ENCODE measurements around the gene NBEAL1.
"Not testable (repeated sequence)": the region's sequence is repeated elsewhere in the genome, so short reads cannot be mapped to it uniquely, and the experiment has no call there.

Gene NBEAL1

DNA sequence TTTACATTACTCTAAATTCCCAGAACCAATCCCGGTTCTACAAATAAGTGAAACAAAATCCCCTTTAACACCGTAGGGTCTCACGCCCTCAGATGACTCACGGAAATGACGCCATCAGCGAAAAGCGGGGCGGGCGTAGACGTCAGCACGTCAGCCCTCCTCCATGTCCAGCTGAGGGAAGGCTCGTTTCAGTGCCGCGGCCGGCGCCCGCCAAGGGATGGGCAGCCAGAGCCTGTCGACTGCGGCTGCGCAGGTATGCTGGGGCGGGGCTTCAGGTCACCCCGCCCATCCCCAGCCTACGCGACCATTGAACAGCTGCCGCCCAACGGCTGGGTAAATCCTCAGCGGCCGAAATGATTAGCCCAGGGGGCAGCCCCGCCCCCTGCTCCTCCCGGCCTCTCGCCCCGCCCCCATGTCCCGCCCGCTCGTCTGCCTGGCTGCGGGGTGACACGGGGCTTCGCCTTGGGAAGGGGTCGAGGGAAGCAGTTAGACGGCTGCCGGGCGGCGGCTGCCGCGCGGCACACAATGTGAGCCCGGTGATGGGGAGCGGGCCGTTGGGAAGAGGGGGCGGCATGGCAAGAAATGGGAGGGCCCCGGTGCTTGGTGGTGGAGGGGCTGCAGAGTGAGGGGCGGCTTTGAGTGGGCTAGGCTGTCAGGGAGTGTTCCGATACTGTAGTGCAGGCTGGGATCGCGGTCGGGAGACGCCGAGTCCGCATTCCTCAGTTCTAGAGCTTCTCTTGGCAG, at the start of gene NBEAL1:
Gene NBEAL1, plus strand, starts transcription at position 420 of the 744 bp plus-strand sequence. CDS start 1,510 bp downstream, outside the sequence.
- peak; percentile 92 for DNase-seq

DNA sequence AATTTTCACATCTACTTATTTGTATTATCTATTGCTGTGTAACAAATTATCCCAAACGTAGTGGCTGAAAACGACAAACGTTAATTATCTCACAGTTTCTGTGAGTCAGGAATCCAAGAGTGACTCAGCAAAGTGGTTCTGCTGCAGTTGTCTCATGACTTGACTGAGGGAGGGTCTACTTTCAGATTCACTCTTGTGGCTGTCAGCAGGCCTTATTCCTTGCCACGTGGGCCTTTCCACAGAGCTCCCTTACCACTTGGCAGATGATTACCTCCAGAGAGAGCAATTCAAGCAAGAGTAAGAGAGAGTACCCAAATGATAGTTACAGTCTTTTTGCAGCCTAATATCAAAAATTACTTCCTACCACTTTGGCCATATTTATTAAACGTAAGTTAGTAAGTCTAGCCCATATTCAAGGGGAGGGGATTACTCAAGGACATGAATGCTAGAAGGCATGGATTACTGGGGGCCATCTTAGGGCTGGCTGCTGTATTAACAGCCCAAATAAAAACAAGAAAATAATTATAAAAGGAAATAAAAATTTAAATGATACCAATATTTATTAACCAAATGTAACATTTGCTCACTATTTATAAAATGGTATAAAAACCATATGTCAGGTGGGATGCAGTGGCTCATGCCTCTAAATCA, 48.7 kb upstream of the NBEAL1 start:
- DNase-seq: no peak

DNA sequence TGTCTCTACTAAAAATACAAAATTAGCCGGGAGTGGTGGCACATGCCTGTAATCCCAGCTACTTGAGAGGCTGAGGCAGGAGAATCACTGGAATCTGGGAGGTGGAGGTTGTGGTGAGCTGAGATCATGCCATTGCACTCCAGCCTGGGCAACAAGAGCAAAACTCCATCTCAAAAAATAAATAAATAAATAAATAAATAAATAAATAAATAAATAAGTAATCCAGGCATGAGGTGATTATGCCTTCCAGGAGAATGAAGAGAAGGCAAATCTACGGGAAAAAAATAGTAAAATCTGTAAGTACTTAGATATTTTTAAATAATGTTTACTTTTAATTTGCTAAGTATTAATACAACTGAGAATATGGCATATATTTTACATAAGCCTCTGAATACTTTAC, 45.3 kb upstream of the NBEAL1 start:
- DNase-seq: not testable (repeated sequence)

DNA sequence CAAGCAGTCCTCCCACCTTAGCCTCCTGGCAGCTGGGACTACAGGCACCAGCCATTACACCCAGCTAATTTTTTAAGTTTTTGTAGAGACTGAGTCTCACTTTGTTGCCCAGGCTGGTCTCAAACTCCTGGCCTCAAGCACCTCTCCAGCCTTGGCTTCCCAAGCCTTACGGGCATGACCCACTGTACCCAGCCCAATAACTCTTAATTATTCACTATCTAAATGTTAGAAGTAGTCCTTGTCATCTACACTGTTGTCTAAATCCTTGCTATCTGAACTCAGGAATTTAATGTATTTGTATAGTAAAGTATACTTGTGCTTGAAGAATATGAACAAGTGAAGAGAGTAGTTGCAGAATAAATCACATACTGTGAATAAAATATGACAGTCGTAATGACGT, 37.9 kb upstream of the NBEAL1 start:
- no peak for DNase-seq

DNA sequence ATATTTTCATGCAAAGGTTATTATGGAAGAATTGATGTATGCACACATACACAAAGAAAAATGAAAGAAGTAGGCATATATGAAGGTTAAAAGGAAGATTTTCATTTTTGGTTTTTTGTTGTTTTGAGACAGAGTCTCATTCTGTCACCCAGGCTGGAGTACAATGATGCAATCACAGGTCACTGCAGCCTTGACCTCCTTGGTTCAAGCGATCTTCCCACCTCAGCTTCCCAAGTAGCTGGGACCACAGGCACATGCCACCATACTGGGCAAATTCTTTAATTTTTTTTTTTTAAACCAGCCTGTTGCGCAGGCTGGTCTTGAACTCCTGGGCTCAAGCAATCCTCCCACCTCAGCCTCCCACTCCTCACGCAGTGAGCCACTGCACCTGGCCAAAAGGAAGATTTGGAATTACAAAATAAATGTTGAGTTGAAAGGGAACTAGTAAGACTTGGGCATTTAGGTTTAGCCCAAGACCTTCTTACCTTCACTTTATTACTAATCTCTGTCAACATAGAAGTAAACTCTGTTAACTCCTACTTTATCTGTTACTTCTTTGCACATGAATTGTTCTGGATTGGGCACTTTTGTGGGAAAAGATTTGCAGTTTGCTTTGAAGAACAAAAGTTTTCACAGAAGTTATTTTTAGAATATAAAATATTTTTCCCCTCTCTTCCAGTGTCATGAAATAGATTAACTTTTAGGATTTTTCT, 31.7 kb upstream of the NBEAL1 start:
- no peak for DNase-seq

DNA sequence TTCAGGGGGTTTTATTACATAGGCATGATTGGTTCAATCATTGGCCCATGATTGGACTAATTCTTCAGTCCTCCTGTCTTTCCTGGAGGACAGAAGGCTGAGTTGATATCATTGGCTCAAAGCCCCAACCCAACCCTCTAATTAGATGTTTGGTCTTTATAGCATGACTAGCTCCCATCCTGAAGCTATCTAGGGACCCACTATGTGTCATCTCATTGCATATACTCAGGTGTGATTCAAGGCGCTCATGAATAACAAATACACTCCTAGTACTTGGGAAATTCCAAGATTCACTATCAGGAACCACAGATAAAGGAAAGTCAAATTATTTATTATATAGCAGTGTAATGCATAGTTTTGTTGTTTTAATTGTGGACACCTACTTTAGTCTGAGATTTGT, 24.9 kb upstream of the NBEAL1 start:
- DNase-seq: no peak

DNA sequence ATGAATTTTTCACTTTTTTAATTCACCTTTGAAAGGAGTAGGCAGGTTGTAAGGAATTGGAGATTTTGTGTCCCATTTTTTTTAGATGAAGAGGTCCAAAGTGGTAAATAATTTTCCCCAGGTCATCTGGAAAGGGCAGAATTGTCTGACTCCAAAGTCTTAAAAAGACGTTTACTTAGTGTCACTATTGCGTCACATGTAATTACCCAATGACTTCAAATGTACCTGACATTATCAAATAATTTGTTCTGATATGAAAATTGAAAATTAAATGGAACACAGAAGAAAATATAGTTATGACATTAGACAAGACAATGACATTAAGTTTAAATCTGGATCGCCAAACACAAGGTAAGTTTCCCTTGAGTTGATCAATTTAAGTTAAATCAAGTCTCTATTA, 24.2 kb upstream of the NBEAL1 start:
- DNase-seq: no peak

DNA sequence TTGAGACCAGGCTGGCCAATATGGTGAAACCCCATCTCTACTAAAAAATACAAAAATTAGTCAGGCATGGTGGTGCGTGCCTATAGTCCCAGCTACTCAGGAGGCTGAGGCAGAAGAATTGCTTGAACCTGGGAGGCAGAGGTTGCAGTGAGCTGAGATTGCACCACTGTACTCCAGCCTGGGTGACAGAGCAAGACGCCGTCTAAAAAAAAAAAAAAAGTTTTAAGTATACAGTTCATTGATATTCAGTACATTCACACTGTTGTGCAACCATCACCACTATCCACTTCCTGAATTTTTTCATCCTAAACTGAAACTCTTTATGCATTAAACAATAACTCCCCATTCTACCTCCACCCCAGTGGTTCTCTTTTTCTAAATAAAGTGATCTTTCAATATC, 17.6 kb upstream of the NBEAL1 start:
- DNase-seq: not testable (repeated sequence)

DNA sequence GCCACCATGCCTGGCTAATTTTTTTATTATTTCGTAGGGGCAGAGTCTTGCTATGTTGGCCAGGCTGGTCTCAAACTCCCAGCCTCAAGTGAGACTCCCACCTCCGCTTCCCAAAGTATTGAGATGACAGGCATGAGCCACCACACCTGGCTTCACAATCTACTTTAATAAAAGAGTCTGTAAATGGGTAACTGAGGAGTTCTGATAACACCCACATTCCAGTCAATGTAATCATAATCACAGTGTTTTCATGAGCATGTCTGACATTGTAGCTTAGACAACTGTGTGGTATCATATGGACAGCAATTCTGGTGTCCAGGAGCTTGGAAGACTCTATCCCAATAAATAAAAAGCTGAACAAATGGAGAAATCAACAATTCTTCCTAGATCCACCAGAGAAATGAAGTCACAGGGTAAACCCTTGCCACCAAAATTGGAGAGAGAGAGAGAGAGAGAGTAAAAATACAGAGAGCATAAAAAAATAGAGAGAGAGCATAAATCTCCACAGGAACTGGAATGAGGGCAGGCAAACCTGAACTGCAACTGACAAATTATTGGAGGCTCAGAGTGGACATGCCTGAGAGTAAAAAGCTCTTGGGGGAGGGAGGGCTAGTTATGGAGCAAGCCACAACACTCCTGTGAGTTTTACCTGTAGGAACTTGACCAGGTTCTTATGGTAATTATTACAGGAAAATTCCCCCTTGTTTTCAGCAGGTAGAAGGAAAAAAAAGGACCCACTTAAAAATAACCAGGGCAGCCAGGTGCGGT, 12.4 kb upstream of the NBEAL1 start:
- DNase-seq: no peak

DNA sequence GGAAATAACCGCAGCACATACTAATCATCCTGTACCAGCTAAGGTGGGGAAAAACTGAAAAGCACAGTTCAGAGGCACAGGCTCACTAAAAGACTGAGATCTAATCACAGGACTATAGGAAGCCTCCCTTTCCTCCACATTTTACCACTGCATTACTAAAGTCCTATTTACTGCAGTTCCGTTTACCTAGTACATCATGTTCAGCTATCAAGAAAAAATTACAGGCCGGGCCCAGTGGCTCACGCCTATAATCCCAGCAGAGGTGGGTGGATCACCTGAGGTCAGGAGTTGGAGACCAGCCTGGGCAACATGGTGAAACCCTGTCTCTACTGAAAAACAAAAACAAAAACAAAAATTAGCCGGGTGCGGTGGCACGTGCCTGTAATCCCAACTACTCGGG, 11.0 kb upstream of the NBEAL1 start:
- DNase-seq: no peak

DNA sequence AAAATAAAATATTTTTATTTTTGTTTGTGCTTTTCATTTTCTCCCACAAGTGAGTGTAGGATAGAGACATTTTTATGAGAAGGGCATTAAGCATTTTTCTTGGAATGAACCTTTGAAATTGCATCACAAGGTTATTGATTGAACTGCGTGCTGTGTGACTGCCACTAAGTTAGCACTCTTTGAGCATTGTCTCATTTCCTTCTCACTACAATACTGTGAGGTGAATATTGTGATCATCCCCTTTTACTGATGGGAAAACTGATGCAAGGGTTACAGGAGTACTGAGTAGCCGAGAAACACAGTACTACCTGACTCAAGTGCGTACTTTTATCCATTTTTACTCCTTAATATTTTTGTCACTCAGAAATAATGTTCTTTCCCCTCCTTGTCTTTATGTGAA, 2.0 kb downstream of the NBEAL1 start:
- DNase-seq: no peak

DNA sequence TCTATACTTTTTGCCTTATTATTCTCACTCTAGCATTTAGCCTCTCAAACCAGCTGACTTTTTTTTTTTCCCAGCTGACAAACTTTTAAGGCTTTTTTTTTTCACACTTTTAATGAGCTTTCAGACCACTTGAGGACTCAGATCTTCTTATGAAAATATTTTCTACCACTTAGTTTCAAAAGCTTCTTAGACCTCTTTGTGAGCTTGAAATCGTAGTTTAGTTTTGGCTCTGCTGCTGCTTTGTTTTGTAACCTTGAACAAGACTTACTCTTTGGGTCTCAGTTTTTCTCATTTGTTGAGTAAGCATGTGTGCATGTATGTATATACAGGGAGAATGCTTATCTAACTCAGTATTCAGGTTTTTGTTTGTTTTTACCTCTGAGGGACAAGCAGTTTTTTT, 3.5 kb downstream of the NBEAL1 start:
- DNase-seq: no peak

DNA sequence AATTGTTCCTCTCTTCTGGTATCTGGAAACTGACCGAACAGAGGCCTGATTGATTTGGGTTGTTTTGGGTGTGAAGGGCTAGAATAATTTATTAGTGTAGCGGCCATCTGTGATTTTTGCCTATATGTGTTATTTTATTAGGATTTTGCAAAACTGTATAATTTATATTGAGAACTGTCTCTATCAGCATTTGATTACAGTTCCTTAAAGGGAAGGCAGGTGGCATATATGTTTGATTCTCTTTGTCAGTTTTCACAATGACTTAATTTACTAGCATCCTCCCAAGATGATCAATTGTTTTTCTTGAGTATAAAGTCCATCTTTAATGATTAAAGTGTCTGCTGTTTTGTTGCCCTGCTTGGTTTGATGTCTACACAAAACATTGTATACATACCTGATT, 4.5 kb downstream of the NBEAL1 start:
- no peak for DNase-seq

DNA sequence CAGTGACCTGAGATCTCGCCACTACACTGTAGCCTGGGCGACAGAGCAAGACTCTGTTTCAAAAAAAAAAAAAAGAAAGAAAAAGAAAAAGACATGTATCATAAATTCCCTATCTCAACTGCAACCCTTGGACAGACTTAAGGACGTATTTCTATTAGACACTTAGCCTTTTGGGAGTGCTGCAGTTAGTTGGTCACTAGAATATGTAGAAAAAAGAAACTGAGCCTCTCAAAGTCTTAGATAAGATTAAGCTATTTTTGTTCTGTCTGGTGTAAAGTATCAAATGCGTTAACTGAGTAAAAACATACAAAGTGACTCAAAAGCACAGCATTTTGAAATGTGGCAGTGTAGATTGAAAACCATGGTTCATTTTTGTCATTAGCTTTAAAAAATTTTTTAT, 7.3 kb downstream of the NBEAL1 start:
- no peak for DNase-seq

DNA sequence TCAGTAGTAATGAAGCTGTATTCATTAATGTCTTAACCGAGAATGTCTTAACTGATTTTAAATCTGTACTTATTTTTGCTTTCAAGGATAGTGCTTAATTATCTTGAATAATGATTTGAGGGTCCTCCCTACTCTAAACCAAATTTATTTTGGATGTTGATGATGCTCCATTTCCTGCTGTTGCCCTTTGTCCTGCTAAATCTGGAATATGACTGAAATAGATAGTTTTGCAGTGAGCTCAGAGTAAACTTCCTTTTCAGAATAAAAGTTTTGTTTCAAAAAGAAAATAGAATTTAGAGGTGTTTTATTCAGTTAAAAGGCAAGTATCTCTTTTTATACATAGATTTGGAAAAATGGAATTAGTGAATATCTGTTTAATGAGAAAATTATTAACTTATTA, 8.1 kb downstream of the NBEAL1 start:
- DNase-seq: no peak

DNA sequence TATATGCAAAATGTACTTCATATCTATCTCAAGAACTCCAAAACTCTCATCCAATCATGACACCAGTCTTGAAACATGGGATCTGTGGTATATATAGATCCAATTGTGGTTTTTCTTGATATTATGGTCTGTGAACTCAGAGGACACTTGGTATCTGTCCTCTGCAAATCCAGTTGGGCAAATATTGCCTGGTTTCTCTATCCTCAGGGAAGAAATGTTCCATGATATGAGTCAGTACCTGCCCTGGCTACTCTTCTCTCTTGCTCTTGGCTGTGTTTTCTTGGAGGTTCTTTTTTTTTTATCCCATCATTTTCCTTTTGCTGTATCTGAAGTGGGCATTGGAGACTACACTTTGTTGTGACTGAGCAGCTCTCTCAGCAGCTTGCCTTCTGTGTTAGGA, 10.9 kb downstream of the NBEAL1 start:
- no peak for DNase-seq

DNA sequence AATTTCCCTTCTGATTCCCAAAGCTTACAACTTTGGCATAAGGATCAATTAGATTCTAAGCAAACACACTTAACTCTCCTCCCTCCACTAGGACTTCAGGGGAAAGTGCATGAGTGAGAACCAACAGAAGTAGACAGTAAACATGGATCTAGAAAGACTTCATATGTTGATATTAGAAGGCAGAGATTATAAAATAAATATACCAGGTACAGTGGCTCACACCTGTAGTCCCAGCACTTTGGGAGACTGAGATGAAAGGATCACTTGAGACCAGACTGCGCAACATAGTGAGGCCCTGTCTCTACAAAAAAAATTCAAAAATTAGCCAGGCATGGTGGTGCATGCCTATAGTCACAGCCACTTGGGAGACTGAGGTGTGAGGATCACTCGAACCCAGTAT, 15.9 kb downstream of the NBEAL1 start:
- no peak for DNase-seq

DNA sequence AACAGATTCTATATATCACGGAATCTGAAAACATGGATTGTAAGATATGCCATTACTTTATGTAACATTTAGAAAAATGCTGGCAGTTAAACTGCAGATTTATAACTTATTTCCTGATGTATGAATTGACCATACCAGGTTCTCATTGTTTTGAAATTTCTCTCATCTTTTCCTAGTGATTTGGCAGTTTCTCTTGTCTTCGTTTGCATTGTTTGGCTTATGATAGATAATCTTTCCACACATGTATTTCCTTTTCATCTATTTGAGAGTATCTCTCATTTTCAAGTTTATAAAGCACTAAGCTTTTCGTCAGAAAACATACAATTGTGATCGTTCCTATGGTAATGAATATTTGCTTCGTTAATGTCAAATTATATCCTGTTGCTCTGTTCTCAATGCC, 16.3 kb downstream of the NBEAL1 start:
- DNase-seq: no peak

DNA sequence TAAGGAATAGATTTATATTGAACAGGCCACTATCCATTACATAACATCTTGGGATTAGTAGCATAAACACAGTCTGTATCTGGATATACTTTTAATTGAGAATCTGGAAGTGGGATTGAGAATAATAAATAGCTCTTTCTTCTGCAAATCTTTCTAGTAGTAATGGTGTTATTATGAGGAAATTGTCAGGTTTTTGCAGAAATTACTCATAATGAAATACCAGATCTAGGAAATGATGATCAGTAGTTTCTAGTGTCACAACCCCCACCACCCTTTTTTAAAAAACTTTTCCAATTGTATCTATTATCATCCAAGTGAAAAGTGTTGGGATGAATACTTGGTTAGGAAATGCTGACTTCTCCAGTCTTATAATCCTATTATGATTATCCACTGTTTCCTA, 18.7 kb downstream of the NBEAL1 start:
- no peak for DNase-seq

DNA sequence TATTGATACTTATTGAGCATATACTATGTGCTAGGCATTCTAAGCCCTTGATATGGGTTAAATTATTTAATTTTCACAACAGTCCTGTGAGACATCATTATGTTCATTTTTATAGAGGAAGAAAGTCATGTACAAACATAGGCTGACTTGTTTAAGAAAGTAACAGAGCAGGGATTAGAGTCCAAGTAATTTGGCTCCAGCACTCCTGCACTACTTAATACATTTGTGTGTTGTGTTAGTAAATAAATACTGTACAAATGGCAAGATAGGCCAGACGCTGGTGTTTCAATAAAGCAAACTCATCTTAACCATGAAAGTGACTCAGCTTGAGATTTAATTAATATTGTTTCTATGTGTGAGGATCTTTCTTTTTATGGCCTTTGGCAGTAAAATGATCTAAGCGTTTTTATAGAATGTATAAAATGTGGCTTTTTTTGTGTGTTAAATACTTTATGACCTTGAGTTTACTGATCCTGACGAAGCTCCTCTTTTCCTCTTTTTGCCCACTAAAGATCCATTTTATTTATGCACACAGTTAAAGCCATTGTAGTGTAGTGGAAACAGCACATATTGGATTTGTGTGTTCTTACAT, 21.3 kb downstream of the NBEAL1 start:
- no peak for DNase-seq

DNA sequence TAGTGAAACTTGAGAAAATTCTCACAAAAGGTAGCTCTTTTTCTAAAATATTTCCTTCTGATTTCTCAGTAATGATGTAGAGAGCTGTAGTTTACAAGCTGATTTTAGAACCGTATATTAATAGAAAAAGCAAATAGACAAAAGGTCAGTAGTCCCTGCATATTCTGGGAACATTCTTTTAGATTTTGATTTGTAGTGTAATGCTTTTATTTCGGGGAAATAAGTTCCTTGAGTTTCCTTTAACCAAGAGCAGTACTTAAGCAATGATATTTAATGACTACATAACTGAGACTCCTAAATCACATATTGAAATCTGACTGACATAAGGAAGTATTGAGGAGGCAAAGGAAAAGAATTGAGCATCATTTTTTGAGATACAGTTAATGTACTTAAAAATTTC, 22.4 kb downstream of the NBEAL1 start:
- no peak for DNase-seq

DNA sequence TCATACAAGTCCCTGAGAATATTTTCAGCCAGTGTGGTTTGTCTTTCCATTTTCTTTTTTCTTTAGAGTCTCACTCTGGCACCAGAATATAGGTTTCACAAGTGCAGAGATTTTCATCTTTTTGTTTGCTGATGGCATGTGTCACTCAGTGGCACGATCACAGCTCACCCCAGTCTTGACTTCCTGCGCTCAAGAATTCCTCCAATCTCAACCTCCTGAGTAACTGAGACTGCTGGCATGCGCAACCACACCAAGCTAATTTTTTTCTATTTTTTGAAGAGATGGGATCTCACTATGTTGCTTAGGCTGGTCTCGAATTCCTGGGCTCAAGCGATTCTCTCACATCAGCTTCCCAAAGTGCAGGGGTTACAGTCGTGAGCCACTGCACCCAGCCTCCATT, 23.9 kb downstream of the NBEAL1 start:
- no peak for DNase-seq

DNA sequence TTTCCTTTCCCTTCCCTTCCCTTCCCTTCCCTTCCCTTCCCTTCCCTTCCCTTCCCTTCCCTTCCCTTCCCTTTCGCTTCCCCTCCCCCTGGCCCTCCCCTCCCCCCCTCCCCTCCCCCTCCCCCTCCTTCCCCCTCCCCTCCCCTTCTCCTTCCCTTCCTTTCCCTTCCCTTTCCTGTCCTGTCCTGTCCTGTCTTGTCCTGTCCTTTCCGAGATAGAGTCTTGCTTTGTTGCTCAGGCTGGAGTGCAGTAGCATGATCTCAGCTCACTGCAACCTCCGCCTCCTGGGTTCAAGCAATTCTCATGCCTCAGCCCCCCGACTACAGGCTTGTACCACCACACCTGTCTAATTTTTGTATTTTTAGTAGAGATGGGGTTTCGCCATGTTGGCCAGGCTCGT, 24.5 kb downstream of the NBEAL1 start:
- not testable (repeated sequence) for DNase-seq
